Sigmoid colon (tissue), 4 donors: ENCODE data around the gene CNKSR3.

ENCODE experiments used
- EP300 ChIP-seq, 4 donors: sonication (generic); formaldehyde crosslinking; IDR thresholded peaks; one replicate each; pipeline ENCODE4 v1.6.1; 2017; ENCODE audit warnings: antibody characterized with exemption in 4 of 4
- POLR2AphosphoS5 ChIP-seq, 4 donors: sonication (generic); formaldehyde crosslinking; IDR thresholded peaks; one replicate each; pipeline ENCODE4 v1.6.1; 2017; ENCODE audit warnings: antibody characterized with exemption in 4 of 4
- TF ChIP-seq, protein P1 (sequence below), 4 experiments: fragments of 450-650 bp in 3 of 4; fragments of 200-600 bp in 1 of 4; IDR thresholded peaks; one replicate each; pipeline ENCODE4 v1.5.1; 2016 to 2019; ENCODE audit warnings: antibody characterized with exemption in 4 of 4, mild to moderate bottlenecking in 3 of 4, moderate library complexity in 2 of 4

DNA sequence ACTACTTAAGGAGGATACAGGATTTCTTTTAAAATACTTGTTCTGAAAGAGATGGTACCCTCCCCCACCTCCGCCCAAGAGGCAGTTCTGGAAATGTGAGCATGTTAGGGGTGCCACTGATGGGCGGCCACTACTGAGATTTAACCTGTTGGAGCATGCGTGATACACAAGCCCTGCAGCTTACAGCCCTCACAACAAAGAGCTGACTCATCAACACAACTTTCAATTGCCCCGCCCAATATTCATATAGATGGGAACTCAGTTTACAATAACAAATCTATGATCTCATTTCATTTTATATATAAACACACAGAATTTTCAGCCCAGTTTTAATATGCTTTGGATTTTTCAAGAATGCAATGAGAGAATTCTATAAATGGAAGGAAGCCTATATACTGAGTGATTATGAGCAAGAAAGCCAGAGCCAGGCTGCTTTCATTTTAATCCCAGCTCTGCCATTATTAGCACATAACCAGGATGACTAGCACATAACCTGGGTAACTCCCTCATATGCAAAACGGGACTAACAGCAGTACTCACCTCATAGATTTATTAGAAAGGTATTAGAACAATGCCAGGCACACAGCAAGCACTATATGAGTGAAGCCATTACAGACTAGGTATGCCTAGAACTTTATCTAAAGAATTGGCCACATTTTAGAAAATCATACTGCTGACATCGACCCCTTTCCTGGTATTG lies 108.3 kb downstream of the CNKSR3 start:
- TF ChIP-seq EP300 (IDR thresholded peaks at IDR 0.05) (no peak), POLR2AphosphoS5 (IDR thresholded peaks at IDR 0.05) (no peak)
- TF ChIP-seq, protein P1, sequence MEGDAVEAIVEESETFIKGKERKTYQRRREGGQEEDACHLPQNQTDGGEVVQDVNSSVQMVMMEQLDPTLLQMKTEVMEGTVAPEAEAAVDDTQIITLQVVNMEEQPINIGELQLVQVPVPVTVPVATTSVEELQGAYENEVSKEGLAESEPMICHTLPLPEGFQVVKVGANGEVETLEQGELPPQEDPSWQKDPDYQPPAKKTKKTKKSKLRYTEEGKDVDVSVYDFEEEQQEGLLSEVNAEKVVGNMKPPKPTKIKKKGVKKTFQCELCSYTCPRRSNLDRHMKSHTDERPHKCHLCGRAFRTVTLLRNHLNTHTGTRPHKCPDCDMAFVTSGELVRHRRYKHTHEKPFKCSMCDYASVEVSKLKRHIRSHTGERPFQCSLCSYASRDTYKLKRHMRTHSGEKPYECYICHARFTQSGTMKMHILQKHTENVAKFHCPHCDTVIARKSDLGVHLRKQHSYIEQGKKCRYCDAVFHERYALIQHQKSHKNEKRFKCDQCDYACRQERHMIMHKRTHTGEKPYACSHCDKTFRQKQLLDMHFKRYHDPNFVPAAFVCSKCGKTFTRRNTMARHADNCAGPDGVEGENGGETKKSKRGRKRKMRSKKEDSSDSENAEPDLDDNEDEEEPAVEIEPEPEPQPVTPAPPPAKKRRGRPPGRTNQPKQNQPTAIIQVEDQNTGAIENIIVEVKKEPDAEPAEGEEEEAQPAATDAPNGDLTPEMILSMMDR (IDR thresholded peaks at IDR 0.05) = no peak
